Osteoblast (primary cell): ENCODE data around the gene PTPN14. TPM values are rescaled to one million over a fixed set of nuclear protein-coding genes. Genes with fewer than 3 reads are reported as not detected.

ENCODE experiments used
- DNase-seq: peaks from one replicate; pipeline ENCODE4 v3.0.0; 2011; ENCODE audit warnings: low spot score, mixed read lengths; ENCODE audit not compliant: insufficient read length; ENCODE audit errors: missing footprints
- H2AFZ ChIP-seq: 2 replicates; pipeline ENCODE4 v1.6.0; 2011; ENCODE audit warnings: mild to moderate bottlenecking, low read length
- H3K27ac ChIP-seq: 2 replicates; pipeline ENCODE4 v1.5.1; 2011; ENCODE audit warnings: mild to moderate bottlenecking, low read depth, low read length, moderate library complexity
- H3K27me3 ChIP-seq: 2 replicates; pipeline ENCODE4 v1.6.0; 2012; ENCODE audit warnings: mild to moderate bottlenecking, control low read depth, inconsistent platforms, low read length, moderate library complexity; ENCODE audit not compliant: insufficient read depth
- H3K36me3 ChIP-seq: 2 replicates; pipeline ENCODE4 v1.5.1; 2011; ENCODE audit warnings: mild to moderate bottlenecking, low read length, control low read depth, moderate library complexity; ENCODE audit not compliant: insufficient read depth
- H3K4me1 ChIP-seq: 2 replicates; pipeline ENCODE4 v1.5.1; 2011; ENCODE audit warnings: mild to moderate bottlenecking, low read length, control low read depth, moderate library complexity; ENCODE audit not compliant: insufficient read depth
- H3K4me2 ChIP-seq: 2 replicates; pipeline ENCODE4 v1.6.0; 2011; ENCODE audit warnings: mild to moderate bottlenecking, low read length; ENCODE audit not compliant: insufficient read depth
- H3K4me3 ChIP-seq: fragments of 200-600 bp; sonication (generic); 3 replicates; pipeline ENCODE4 v1.5.1; 2012; ENCODE audit warnings: mild to moderate bottlenecking, low read length, inconsistent platforms; ENCODE audit not compliant: insufficient read depth
- H3K79me2 ChIP-seq: 2 replicates; pipeline ENCODE4 v1.6.0; 2012; ENCODE audit warnings: mild to moderate bottlenecking, low read length, control low read depth, inconsistent platforms; ENCODE audit not compliant: insufficient read depth
- H3K9me3 ChIP-seq: 2 replicates; pipeline ENCODE4 v1.5.1; 2011; ENCODE audit warnings: low read depth, low read length, control low read depth
- H4K20me1 ChIP-seq: 2 replicates; pipeline ENCODE4 v1.6.0; 2012; ENCODE audit warnings: mild to moderate bottlenecking, low read length, control low read depth; ENCODE audit not compliant: insufficient read depth
- CTCF ChIP-seq: IDR thresholded peaks from 2 replicates; pipeline ENCODE4 v1.5.1; 2011; ENCODE audit warnings: mild to moderate bottlenecking, low read depth, low read length, moderate library complexity; ENCODE audit errors: extremely low read depth
- total RNA-seq: library from RNA; depleted of rRNA; stranded (reverse); fragments of >200 nt; gene quantifications from 2 replicates; pipeline ENCODE4 v1.2.3, GENCODE V29; 2012

The PTPN14 gene
- total RNA-seq, 1 donor, result 131 TPM

GRCh38 chr1:214418391-214418790, 133.0 kb downstream of the PTPN14 start:
- peaks cover 82% of the 10 kb centered on the region for H3K4me1 ChIP-seq
- TF ChIP-seq CTCF, result no peak
- peak overlapping the region; percentile 47 for H3K4me2 ChIP-seq

GRCh38 chr1:214417545-214418210, 133.7 kb downstream of the PTPN14 start:
- peaks cover 75% of the 10 kb centered on the region for H3K4me1 ChIP-seq
- no peak for DNase-seq
- H3K27me3 ChIP-seq, result no peaks in the 10 kb centered on the region
- no peak overlapping the region for H2AFZ ChIP-seq
- H3K27ac ChIP-seq, result peak overlapping the region; percentile 94
- H3K4me3 ChIP-seq, result no peak overlapping the region
- H3K36me3 ChIP-seq, result peaks cover 16% of the 10 kb centered on the region
- TF ChIP-seq CTCF, result no peak
- H4K20me1 ChIP-seq, result peaks cover 9% of the 10 kb centered on the region
- no peaks in the 10 kb centered on the region for H3K9me3 ChIP-seq
- H3K79me2 ChIP-seq, result peaks cover 86% of the 10 kb centered on the region
- H3K4me2 ChIP-seq, result peak overlapping the region; percentile 47

More at GRCh38 chr1:214418391-214418790, 133.0 kb downstream of the PTPN14 start:
- peaks cover 14% of the 10 kb centered on the region for H3K36me3 ChIP-seq
- no peaks in the 10 kb centered on the region for H3K9me3 ChIP-seq
- no peaks in the 10 kb centered on the region for H3K27me3 ChIP-seq
- H3K79me2 ChIP-seq, result peaks cover 86% of the 10 kb centered on the region
- no peak overlapping the region for H2AFZ ChIP-seq
- DNase-seq, result peak; percentile 66
- H4K20me1 ChIP-seq, result peaks cover 9% of the 10 kb centered on the region
- peak overlapping the region; percentile 94 for H3K27ac ChIP-seq
- H3K4me3 ChIP-seq, result no peak overlapping the region

GRCh38 chr1:214416858-214417257, 134.5 kb downstream of the PTPN14 start:
- DNase-seq, result no peak
- no peak for TF ChIP-seq CTCF
- H3K4me1 ChIP-seq, result peaks cover 67% of the 10 kb centered on the region
- H3K36me3 ChIP-seq, result peaks cover 19% of the 10 kb centered on the region
- peaks cover 92% of the 10 kb centered on the region for H3K79me2 ChIP-seq
- H3K27ac ChIP-seq, result peak overlapping the region; percentile 94
- no peaks in the 10 kb centered on the region for H3K9me3 ChIP-seq
- H2AFZ ChIP-seq, result no peak overlapping the region
- no peaks in the 10 kb centered on the region for H3K27me3 ChIP-seq
- no peak overlapping the region for H3K4me3 ChIP-seq
- H3K4me2 ChIP-seq, result peak overlapping the region; percentile 15
- peaks cover 9% of the 10 kb centered on the region for H4K20me1 ChIP-seq

GRCh38 chr1:214416417-214416816, 135.0 kb downstream of the PTPN14 start:
- DNase-seq, result peak; percentile 62
- Histone ChIP-seq H3K79me2 (peaks cover 90% of the 10 kb centered on the region), H3K9me3 (no peaks in the 10 kb centered on the region), H4K20me1 (peaks cover 9% of the 10 kb centered on the region), H3K4me1 (peaks cover 62% of the 10 kb centered on the region), H3K27ac (peak overlapping the region; percentile 94), H3K4me2 (peak overlapping the region; percentile 15), H2AFZ (no peak overlapping the region), H3K36me3 (peaks cover 23% of the 10 kb centered on the region), H3K4me3 (no peak overlapping the region), H3K27me3 (no peaks in the 10 kb centered on the region)
- no peak for TF ChIP-seq CTCF
